Measurements from ENCODE around the gene SHANK3.
"Not testable (repeated sequence)": the region's sequence is repeated elsewhere in the genome, so short reads cannot be mapped to it uniquely, and the experiment has no call there.

Gene SHANK3

DNA sequence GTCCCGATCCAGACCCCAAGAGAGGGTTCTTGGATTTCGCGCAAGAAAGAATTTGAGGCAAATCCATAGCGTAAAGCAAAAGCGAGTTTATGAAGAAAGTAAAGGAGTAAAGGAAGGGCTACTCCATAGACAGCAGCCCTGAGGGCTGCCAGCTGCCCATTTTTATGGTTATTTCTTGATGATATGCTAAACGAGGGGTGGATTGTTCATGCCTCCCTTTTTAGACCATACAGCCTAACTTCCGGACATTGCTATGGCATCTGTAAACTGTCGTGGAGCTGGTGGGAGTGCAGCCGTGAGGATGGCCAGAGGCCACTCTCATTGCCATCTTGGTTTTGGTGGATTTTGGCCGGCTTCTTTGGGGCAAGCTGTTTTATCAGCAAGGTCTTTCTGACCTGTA is 19.4 kb upstream of the SHANK3 start:
- no peak for DNase-seq (ENCODE audit: low spot score)

DNA sequence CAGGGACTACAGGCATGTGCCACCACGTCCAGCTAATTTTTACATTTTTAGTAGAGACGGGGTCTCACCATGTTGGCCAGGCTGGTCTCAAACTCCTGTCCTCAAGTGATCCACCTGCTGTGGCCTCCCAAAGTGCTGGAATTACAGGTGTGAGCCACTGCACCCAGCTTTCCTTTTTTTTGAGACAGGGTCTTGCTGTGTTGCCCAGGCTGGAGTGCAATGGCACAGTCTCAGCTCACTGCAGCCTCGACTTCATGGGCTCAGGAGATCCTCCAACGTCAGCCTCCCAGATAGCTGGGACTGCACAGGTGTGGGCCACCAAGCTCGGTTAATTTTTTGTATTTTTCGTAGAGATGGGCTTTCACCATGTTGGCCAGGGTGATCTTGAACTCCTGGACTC is 18.0 kb upstream of the SHANK3 start:
- DNase-seq (ENCODE audit: low spot score): not testable (repeated sequence)

DNA sequence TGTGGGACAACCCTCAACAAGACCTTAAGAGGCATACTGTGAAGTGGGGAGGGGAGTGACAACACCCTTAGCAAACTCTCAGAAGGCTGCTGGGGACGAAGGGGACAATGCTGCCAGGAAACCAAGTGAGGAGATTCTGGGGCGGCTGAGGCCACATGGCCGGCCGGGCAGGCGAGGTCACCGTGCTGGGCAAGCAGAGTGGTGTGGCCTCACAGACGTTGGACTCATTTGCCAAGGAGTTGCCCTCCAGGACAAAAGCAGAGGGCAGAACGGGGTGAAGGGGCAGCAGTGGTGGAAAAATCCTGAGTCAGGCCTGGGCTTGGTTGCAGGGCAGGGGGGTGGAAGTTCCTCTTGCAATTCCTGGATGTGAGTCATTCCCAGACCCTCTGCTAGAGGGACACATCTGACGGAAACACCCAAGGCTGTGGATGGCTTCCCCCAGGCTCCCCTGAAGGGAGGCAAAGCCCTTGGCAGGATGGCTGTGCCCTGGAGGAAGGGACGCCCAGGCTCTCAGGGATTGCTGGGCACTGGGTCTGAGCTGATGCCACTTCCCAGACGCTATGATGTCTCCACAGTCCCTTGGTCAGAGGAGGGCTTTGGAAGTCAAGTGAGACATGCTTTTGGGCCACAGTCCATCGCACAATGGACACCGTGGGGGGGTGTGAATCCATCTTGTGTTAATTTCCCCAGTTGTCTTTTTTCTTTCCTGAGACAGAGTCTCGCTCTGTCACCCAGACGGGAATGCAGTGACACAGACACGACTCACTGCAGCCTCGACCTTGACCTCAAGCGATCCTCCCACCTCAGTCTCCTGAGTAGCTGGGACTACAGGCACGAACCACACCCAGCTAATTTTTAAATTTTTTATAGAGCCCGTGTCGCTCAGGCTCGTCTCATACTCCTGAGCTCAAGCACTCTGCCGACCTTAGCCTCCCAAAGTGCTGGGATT is 16.2 kb upstream of the SHANK3 start:
- DNase-seq (ENCODE audit: low spot score): no peak

DNA sequence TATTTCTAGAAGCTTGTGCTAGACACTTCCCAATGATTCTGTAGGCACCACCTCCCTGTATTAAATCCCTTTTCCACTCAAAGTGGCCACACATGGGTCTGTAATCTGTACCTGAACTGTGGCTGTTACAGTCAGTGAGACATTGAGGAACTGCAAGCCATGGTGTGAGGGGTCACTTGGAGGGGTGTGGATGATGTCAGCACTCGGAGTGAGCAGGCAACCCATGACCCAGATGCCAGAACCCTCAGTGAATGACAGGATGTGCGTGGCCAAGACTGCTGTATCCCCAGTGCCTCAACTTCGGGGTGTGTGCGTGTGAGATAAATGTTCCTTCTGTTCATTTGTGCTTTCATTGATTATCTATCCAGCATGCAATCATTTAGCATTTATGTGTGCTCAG is 14.7 kb upstream of the SHANK3 start:
- no peak for DNase-seq (ENCODE audit: low spot score)

DNA sequence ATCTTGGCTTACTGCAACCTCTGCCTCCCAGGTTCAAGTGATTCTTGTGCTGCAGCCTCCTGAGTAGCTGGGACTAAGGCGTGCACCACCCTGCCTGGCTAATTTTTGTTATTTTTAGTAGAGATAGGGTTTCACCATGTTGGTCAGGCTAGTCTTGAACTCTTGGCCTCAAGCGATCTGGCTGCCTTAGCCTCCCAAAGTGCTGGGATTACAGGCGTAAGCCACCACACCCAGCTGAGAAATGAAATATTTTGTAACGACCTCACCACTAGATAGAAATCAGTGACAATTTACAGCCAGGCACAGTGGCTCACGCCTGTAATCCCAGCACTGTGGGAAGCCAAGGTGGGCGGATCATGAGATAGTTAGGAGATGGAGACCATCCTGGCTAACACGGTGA is 12.9 kb upstream of the SHANK3 start:
- not testable (repeated sequence) for DNase-seq (ENCODE audit: low spot score)

DNA sequence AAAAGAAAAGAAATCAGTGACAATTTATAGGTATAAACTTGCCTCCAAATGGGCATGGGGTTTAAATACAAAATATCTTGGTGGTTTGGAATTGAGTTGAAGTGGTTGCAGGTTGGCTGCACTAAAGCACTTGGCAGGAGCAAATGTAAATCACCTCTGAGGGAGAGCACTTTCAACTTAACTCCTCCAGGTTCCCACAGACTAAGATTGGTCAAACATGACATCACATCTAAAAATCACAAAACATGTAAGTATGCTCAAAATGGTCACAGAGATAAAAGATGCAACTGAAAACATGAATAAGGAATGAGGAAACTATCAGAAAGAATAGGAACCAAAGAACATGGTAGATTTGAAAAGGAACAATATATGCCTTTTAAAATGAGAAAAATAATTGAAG is 12.3 kb upstream of the SHANK3 start:
- no peak for DNase-seq (ENCODE audit: low spot score)

DNA sequence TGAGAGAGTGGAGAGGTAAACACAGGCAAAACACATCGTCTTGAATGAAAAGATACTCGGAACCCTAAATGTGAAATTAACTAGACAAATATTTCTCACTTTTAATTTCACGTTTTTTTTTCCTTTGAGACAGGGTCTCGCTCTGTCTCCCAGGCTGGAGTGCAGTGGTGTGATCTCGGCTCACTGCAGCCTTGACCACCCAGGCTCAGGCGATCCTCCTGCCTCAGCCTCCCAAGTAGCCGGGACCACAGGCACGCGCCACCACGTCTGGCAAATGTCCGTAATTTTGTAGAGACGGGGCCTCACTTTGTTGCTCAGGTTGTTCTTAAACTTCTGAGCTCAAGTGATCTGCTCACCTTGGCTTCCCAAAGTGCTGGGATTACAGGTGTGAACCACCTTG is 7.4 kb upstream of the SHANK3 start:
- no peak for DNase-seq (ENCODE audit: low spot score)

DNA sequence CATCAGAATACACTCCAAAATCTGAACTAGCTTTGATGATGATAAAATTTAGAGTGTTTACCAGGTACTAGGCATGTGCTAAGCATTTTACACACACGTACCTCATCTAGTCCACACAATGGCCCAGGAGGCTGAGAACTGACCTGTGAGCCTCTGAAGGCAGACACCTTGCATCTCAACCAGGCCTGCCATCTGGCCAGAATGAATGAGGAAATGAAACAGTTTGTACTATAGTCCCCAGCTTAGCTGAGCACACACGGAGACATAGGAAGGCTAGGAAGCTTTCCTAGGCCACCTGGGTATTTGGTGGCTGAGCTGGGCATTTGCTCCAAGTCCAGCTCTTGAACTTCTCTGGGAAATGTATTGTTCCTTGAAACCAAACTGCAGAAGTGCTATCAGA is 6.9 kb upstream of the SHANK3 start:
- no peak for DNase-seq (ENCODE audit: low spot score)

DNA sequence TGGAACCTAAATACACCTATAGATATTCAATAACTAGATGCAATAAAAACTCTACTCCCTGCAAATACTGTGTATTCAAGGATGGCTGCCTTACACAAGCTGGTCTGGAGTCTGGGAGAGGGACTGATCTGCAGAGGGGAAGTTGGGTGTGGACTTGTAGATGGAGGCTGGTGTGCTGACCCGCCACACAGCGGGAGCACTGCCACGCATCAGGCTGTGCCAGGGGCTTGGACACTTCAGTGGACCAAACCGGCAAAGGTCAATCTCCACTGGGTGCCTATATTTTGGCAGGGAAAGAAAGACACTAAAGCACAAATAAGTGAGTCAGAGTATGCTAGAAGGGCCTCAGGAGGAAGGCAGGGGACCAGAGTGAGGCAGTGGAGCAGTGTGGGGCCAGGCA is 2.1 kb upstream of the SHANK3 start:
- DNase-seq (ENCODE audit: low spot score): no peak

DNA sequence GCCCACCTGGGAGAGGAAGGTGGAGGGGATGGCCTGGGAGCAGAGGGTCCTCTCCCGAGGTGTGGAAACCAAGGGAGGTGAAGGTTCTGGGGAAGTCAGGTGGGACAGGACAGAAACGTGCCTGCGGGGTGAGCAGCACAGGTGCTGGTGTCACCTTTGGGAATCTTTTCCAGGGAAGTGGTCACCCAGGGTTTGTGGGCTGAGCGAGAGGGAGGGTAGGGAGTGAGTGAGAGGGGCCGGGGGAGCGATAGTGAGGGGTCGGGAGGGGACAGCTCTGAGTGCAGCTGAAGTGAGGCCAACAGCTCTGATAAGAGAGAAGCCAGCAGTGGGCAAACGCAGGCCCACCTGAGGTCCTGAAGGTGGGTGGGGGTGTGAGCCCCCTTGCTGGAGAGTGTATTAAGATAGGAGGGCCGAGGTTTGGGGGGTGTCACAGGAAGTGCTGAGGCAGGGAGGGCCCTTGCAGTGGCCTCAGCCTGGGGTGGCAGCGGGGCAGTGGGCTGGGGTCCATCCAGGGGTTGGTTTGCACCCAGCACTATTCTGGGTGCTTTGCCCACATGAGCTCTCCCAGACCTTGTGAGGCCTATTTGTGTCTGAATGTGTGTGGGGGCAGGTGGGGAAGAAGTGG is 1.6 kb upstream of the SHANK3 start:
- no peak for DNase-seq (ENCODE audit: low spot score)

DNA sequence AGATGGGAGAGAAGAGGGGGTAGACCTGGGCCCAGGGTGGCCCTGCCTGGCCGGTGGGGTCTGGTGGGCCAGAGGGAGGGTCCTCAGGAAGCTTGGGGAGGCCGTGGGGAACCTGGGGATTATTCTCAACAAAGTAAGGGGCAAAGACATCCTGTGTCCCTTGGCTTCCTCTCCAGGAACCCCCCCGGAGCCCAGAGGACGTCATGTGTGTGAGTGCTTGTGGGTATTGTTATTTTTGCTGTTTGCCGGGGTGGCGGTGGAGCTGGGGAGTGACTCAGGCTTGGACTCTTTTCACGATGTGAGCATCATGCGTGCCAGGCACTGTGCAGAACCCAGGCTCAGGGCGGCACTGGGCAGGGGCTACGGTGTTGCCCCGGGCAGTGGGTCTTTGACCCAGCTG is 982 bp upstream of the SHANK3 start:
- no peak for DNase-seq (ENCODE audit: low spot score)

DNA sequence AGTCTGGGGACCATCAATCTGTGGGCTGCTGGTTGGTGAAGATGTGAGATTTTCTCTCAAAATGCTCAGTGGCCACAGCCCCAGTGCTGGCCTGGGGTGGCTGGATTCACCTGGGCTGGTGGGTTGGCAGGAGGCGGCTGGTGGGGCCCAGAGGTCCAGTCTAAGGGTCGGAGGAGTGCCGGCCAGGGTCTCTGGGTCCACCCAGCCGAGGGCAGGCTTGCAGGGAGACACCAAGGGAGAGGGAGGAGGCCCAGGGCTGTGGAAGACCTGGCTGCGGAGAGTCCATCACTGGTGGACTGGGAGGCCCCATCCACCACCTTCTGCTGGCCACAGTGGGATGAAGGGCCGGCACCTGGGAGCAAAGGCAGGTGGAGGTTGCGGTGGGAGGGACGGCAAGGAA is 582 bp upstream of the SHANK3 start:
- no peak for DNase-seq (ENCODE audit: low spot score)

DNA sequence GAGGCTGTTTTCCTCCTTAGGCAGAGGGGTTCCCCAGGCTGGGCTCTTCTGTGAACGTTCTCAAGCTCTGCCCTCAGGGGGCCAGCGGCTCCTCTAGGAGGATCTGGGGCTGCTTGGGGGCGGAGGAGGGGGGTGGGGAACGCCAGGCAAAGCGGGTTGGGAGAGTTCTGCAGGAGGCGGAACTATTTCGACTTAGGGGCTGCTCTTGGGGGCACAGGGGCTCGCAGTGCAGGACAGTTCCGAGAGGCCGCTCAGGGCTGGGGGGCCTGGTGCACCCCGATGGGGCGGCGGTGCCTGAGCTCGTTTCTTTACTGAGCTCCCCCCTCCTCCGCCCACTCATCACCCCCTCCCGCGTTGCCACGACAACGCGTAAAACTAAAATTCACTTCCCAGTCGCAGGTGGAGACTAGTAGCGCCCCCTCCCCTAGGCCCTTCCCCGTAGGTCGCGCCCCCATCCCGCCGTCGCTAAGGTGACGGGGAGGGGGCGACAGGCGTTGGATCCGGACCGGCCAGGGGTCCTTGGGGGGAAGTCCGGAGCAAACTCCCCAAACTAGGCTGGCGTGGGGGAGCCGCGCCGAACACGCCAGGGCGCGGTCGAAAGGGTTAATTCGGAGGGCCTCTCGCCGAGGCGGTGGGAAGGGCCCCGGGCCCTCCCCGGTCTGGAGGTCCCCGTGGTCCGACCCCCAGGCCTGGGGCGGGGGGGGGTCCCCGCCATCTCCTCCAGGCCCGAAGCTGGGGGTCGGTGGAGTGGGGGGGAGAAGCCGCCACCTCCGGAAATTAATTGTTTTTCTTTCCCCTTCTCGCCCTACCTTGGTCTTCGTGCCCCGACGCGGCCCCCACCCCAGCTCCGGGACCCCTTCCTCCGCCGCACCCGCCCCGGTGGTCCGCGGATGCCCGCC is 857 bp downstream of the SHANK3 start:
- no peak for DNase-seq (ENCODE audit: low spot score)

DNA sequence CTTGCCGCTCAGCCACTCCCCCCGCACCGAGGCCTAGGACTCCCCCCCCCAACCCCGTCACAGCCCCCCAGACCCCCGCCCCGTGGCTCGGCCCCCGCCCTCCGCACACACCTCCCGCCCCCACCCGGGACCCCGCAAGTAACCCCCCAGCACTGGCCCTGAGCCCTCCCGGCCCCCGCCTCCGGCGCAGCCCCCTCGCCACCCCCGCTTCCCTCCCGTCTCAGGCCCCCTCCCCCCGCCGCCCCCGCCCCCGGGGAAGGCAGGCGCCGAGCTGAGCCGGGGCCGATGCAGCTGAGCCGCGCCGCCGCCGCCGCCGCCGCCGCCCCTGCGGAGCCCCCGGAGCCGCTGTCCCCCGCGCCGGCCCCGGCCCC is 1.5 kb downstream of the SHANK3 start:
- DNase-seq (ENCODE audit: low spot score): no peak

DNA sequence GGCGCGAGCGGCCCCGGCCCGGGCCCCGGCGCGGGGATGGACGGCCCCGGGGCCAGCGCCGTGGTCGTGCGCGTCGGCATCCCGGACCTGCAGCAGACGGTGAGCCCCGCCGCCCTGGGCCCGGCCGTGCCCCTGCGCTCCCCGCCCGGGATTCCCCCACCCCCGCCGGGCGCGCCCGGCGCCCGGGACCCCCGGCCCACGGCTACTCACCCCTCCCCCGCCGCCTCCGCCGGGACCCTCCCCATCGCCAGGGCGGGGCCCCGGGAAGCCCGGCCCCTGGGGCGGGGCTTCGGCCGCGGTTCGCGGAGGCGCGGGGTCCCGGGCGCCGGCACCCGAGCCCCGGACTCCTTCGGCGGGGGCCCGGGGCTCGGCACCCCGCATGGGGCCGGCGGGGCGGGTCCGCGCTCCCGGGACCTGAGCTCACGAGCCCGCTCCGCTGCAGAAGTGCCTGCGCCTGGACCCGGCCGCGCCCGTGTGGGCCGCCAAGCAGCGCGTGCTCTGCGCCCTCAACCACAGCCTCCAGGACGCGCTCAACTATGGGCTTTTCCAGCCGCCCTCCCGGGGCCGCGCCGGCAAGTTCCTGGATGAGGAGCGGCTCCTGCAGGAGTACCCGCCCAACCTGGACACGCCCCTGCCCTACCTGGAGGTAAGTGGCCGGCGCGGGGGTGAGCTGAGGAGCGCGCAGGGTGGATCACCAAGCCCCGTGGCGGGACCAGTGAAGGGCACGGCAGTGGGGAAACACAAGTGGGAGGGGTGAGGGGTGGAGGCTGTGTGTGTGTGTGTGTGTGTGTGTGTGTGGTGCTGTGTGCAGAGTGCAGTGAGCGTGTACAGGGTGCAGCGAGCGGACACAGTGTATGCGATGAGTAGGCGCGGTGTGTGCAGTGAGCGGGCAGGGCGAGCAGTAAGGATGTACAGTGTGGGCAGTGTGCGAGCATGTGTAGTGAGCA is 2.3 kb downstream of the SHANK3 start:
- no peak for DNase-seq (ENCODE audit: low spot score)

DNA sequence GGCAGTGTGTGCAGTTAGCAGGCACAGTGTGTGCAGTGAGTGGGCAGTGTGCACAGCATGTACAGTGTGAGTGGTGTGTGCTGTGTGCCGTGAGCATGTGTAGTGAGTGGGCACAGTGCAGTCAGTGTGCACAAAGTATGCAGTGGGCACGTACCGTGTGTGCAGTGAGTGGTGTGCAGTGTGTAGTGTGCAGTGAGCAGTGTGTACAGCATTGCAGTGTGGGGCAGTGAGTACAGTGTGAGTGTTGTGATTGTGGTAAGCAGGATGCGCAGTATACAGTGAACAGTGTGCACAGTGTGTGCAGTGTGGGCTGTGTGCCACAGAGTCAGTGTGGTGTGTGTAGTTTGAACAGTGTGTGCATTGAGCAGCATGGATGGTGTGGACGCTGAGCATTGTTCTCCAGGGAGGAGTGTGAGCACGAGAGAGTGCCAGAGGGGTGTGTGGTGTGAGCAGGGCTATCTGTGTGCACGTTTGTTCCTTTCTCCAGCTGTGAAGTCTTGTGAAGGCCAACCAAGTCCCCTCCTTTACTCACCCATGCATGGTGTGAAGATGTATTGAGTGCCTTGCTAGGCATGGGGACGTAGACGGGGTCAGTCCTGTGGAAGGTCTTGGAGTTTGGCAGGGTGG is 3.0 kb downstream of the SHANK3 start:
- no peak for DNase-seq (ENCODE audit: low spot score)

DNA sequence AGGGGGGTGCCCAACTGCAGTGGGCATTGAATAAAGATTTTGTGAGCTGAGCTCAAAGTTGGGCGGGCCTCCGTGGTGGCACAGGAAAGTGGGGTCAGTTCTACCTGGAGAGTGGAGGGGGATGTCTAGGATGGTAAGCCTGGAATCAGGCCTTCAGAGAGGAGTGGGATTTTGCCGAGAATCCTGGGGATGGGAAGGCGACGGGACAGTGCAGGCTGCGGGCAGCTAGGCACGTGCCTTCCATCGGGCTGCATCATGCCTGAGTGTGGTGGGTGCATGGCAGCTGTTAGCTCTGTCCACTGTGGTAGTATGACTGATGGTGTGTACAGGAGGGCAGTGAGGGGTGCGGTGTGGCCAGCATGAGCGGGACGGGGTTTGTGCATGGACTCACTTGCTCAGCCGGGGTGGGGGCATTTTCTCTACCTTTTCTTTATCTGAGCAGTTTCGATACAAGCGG is 3.6 kb downstream of the SHANK3 start:
- DNase-seq (ENCODE audit: low spot score): no peak

DNA sequence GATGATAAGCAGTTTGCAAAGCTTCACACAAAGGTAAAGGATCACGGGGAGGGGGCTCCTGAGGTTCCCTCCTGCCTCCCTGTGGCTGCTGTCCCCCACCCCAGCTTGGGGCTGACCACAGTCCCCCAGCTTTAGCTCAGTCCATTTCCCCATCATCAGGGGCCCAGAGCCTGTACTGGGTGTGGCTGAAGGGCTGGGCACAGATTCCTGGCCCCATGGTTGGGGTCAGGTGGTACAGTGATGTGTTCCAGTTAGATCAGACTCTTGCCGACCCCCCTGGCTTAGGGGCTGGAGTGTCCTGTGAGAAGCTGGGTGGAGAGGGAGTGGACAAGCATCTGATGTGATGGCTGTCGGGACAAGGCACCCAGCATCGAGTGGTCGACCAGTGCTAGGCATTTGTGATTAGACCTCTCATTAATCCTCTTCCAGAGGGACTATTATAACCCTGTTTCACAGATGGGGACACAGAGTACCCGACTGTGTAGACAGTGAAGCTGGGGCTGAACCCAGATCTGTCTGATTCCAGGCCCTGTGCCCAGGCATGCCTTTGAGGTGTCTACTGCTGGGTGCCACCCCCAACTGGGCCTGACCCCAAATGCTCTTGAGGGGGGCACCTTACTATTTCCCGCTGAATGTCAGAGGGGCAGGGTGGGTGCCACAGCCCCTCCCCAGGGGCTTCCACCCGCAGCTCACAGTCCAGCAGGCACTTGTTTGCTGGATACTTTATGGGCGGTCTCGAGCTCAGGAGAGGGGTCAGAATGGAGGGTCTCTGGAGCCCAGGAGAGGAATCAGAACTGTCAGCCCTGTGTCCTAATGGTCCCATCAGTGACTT is 4.3 kb downstream of the SHANK3 start:
- DNase-seq (ENCODE audit: low spot score): no peak

DNA sequence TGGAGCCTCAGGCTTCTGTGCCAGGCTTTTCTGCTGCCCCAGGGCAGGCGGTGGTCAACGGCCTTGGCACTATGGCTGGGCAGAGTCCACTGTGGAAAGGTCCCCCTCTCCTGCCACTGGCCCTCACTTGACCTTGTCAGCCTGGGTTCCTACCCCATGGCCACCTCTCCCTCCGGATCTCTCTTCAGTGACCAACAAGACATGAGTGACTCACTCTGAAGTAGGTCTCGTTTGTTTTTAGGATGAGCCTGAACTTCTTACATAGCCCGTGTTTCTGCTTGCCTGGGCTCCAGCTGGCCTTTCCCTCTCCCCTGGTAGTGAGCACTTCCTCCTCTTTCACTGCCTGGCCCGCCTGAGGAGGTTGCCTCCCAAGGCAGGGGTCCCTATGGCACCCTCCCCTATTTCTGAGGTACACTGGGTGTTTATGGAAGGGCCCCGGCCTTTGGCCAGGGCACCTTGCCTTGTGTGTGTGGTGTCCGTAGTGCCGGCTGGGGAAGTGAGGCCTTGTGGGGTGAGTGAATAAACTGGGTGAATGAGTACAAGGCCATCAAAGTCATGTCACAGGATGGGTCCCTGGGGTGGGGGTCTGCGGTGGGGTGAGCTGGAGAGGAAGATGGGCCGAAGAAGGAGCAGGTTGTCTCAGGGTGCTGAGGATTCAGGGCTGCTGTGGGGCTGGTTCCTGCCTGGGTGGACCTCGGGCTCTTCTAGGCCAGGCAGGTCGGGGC is 5.0 kb downstream of the SHANK3 start:
- DNase-seq (ENCODE audit: low spot score): no peak

Data from CD4-positive, alpha-beta T cell treated with Interleukin-6 at 100 ng/mL for 8 hours (primary cell).